Colonic mucosa (tissue), 4 donors: Measurements from ENCODE around the gene GABBR2. TPM values are rescaled to one million over a fixed set of nuclear protein-coding genes. Genes with fewer than 3 reads are reported as not detected.

Source experiments
- DNase-seq: peaks from one replicate; pipeline ENCODE4 v3.0.0-alpha.2; 2020
- H3K27ac ChIP-seq: fragments of 200-600 bp; one replicate; pipeline ENCODE4 v1.8.0; 2021
- H3K27me3 ChIP-seq: fragments of 200-600 bp; one replicate; pipeline ENCODE4 v1.8.0; 2021
- H3K36me3 ChIP-seq: fragments of 200-600 bp; one replicate; pipeline ENCODE4 v1.8.0; 2021
- H3K4me1 ChIP-seq: fragments of 200-600 bp; one replicate; pipeline ENCODE4 v1.8.0; 2021; ENCODE audit warnings: mild to moderate bottlenecking
- H3K4me3 ChIP-seq: fragments of 200-600 bp; one replicate; pipeline ENCODE4 v1.8.0; 2021
- H3K9ac ChIP-seq, 2 donors: one replicate each; pipeline ENCODE4 v1.7.0; 2013; ENCODE audit warnings: control low read depth in 2 of 2, low read depth in 2 of 2, low read length in 2 of 2
- H3K9me3 ChIP-seq: fragments of 200-600 bp; one replicate; pipeline ENCODE4 v1.8.0; 2021
- CTCF ChIP-seq: fragments of 200-600 bp; IDR thresholded peaks from one replicate; pipeline ENCODE4 v1.8.0; 2022; ENCODE audit warnings: antibody characterized with exemption, mild to moderate bottlenecking
- intact Hi-C: fragments of 100-400 bp; cut with DNase I; formaldehyde crosslinking; loops from one replicate; pipeline ENCODE4 v1.14.1; 2022
- total RNA-seq, 2 donors: library from RNA; stranded (reverse); fragmentation: NEBNext Ultra II Directional in 1 of 2; extraction: Animal tissue kit (Norgen Biotek cat#: 25700) in 1 of 2; gene quantifications; one replicate each; pipeline ENCODE4 v1.2.1, GENCODE V29; 2021
- donor health status: healthy.
- donor health status: DM: no; HTN: no; CAD: no.
- donor health status: DM: no; HTN: no; CAD: no.

Gene GABBR2
- total RNA-seq, 2 donors from 2014 or later: 0.05 TPM; not detected in 1

DNA sequence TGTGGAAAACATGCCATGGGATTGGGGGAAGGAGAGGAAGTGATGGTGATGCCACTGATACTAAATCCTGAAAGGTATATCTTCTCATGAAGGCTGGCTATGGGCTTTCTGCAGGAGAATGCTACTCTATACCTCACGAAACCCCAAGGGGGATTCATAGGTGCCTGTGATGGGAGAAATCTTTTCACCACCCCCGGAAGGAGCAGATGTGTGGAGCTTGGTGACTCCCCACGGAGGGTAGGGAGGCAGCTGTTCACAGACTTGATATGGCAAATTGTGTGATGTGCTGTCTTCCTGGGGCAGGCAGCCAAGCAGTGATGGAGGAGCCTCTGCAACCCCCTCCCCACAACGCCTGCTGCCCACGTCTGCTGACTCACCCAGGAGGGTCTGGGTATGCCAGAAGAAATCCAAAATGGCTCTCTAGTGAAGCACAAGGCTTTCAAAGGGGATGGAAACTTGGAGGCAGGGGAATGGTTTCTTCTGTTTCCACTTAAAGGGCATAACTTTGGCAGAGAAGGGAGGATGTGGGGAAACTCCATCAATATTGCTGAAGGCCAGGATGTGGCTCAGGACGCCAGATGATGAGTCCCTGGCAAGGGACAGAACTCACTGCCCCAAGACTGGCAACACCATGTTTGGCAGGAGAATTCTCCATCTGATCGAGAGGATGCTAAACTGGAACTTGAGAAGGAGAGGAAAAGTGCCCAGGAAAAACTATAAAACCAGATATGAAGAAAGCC, 188.3 kb downstream of the GABBR2 start:
- no peak for DNase-seq
- Histone ChIP-seq H3K27ac (no peak overlapping the region), H3K4me1 (no peaks in the 10 kb centered on the region), H3K9ac (no peak overlapping the region), H3K36me3 (no peaks in the 10 kb centered on the region), H3K9me3 (no peaks in the 10 kb centered on the region), H3K27me3 (no peaks in the 10 kb centered on the region), H3K4me3 (no peak overlapping the region)
- intact Hi-C loops: no loop called here
- TF ChIP-seq CTCF: no peak

- H3K27ac ChIP-seq: no peak overlapping the region
- no peaks in the 10 kb centered on the region for H3K36me3 ChIP-seq
- TF ChIP-seq CTCF: no peak
- no peaks in the 10 kb centered on the region for H3K9me3 ChIP-seq
- no peak for DNase-seq
- H3K9ac ChIP-seq: no peak overlapping the region
- H3K4me1 ChIP-seq: no peaks in the 10 kb centered on the region
- no peak overlapping the region for H3K4me3 ChIP-seq
- H3K27me3 ChIP-seq: no peaks in the 10 kb centered on the region
- intact Hi-C loops: no loop called here
Observed at GRCh38 chr9:98519641-98520040, 189.1 kb downstream of the GABBR2 start.

GRCh38 chr9:98518556-98518955, 190.2 kb downstream of the GABBR2 start:
- Histone ChIP-seq H3K4me1 (no peaks in the 10 kb centered on the region), H3K36me3 (no peaks in the 10 kb centered on the region), H3K27me3 (no peaks in the 10 kb centered on the region), H3K9ac (no peak overlapping the region), H3K4me3 (no peak overlapping the region), H3K9me3 (no peaks in the 10 kb centered on the region), H3K27ac (no peak overlapping the region)
- intact Hi-C loops: no loop called here
- TF ChIP-seq CTCF: no peak
- DNase-seq: peak; percentile 4

GRCh38 chr9:98517761-98518160, 191.0 kb downstream of the GABBR2 start:
- DNase-seq: no peak
- Histone ChIP-seq H3K4me1 (no peaks in the 10 kb centered on the region), H3K36me3 (no peaks in the 10 kb centered on the region), H3K4me3 (no peak overlapping the region), H3K27ac (no peak overlapping the region), H3K9me3 (no peaks in the 10 kb centered on the region), H3K27me3 (no peaks in the 10 kb centered on the region), H3K9ac (no peak overlapping the region)
- intact Hi-C loops: no loop called here
- no peak for TF ChIP-seq CTCF

GRCh38 chr9:98516897-98517503, 191.7 kb downstream of the GABBR2 start:
- Histone ChIP-seq H3K9ac (no peak overlapping the region), H3K4me1 (no peaks in the 10 kb centered on the region), H3K27ac (no peak overlapping the region), H3K27me3 (no peaks in the 10 kb centered on the region), H3K9me3 (no peaks in the 10 kb centered on the region), H3K36me3 (no peaks in the 10 kb centered on the region), H3K4me3 (no peak overlapping the region)
- TF ChIP-seq CTCF: no peak
- DNase-seq: no peak
- intact Hi-C loops: no loop called here
